ENCODE results near the gene KIAA1671. TPM values are rescaled to one million over a fixed set of nuclear protein-coding genes. Genes with fewer than 3 reads are reported as not detected.

Gene KIAA1671
- total RNA-seq, 2 experiments from 2014 or later, result 6.5 to 6.8 TPM

GRCh38 chr22:24961217-24961844 lies 8.8 kb downstream of the KIAA1671 start:
- H3K27ac Mint-ChIP-seq, result no peak overlapping the region
- intact Hi-C loops (cut with micrococcal nuclease), result no loop called here
- no peak overlapping the region for H3K4me3 Mint-ChIP-seq
- no peaks in the 10 kb centered on the region for H3K36me3 Mint-ChIP-seq (ENCODE audit: low read depth)
- no peaks in the 10 kb centered on the region for H3K9me3 Mint-ChIP-seq
- no peak for DNase-seq
- H3K4me1 Mint-ChIP-seq (ENCODE audit: low read depth), result no peaks in the 10 kb centered on the region
- H3K27me3 Mint-ChIP-seq, result no peaks in the 10 kb centered on the region
- no peak for ATAC-seq
- ChIA-PET POLR2A (no interaction called here), CTCF (interaction anchor here (1.3 to 1.5 kb wide), 2 partner anchors 9 to 87 kb away, joined by 3 to 5 read pairs; partner anchors contain the start of gene KIAA1671)
- TF ChIP-seq, protein P1, sequence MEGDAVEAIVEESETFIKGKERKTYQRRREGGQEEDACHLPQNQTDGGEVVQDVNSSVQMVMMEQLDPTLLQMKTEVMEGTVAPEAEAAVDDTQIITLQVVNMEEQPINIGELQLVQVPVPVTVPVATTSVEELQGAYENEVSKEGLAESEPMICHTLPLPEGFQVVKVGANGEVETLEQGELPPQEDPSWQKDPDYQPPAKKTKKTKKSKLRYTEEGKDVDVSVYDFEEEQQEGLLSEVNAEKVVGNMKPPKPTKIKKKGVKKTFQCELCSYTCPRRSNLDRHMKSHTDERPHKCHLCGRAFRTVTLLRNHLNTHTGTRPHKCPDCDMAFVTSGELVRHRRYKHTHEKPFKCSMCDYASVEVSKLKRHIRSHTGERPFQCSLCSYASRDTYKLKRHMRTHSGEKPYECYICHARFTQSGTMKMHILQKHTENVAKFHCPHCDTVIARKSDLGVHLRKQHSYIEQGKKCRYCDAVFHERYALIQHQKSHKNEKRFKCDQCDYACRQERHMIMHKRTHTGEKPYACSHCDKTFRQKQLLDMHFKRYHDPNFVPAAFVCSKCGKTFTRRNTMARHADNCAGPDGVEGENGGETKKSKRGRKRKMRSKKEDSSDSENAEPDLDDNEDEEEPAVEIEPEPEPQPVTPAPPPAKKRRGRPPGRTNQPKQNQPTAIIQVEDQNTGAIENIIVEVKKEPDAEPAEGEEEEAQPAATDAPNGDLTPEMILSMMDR (IDR thresholded peaks at IDR 0.05), result no peak

DNA sequence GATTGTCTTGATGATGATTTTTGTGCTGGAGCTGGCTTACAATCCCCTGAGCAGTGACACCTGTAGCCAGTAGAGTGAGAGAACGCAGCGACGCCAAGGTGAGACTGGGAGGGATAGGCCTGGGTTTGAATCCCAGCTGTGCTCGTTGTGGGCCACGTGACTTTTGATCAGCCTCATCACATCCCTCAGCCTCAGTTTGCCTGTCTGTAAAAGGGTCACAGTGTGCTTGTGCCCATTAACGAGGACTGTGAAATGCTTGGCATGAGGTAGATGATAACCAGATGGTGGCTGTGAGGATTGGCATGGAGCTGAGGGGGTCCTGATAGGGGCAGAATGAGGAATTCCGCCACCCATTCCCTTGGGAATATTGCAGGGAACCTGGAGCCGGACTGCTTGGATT lies 9.6 kb downstream of the KIAA1671 start:
- Mint-ChIP-seq H3K4me3 (no peak overlapping the region), H3K36me3 (ENCODE audit: low read depth) (no peaks in the 10 kb centered on the region), H3K4me1 (ENCODE audit: low read depth) (no peaks in the 10 kb centered on the region), H3K27ac (no peak overlapping the region), H3K27me3 (no peaks in the 10 kb centered on the region), H3K9me3 (no peaks in the 10 kb centered on the region)
- ATAC-seq (no peak), DNase-seq (no peak)
- ChIA-PET CTCF (interaction anchor here (0.9 to 1.5 kb wide), 3 partner anchors 10 to 89 kb away, joined by 3 to 5 read pairs (median 3); partner anchors contain the start of gene KIAA1671), POLR2A (no interaction called here)
- TF ChIP-seq, protein P1 (IDR thresholded peaks at IDR 0.05), result no peak
- intact Hi-C loops (cut with micrococcal nuclease), result no loop called here

DNA sequence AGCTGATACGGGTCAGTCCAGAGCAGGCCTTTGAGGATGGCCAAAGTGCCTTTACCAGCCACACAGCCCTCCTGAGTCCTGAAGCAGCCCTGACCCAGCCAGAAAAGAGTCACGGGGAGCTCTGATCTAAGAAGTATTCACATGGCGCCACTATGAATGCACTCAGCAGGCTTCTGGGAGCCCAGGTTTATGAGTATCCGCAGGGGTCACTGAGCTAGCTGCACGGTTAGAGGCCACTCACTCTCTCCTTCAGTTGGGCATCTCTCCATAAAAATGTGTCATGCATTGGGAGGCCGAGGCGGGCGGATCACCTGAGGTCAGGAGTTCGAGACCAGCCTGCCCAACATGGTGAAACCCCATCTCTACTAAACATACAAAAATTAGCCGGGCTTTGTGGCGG lies 10.3 kb downstream of the KIAA1671 start:
- Mint-ChIP-seq H3K27ac (no peak overlapping the region), H3K9me3 (no peaks in the 10 kb centered on the region), H3K27me3 (no peaks in the 10 kb centered on the region), H3K4me1 (ENCODE audit: low read depth) (no peaks in the 10 kb centered on the region), H3K36me3 (ENCODE audit: low read depth) (no peaks in the 10 kb centered on the region), H3K4me3 (no peak overlapping the region)
- ATAC-seq (no peak), DNase-seq (no peak)
- TF ChIP-seq, protein P1 (IDR thresholded peaks at IDR 0.05), result no peak
- intact Hi-C loops (cut with micrococcal nuclease), result no loop called here
- ChIA-PET CTCF (interaction anchor here (0.9 to 1.5 kb wide), 3 partner anchors 10 to 86 kb away, joined by 3 to 5 read pairs (median 3); partner anchors contain the start of gene KIAA1671), POLR2A (no interaction called here)

DNA sequence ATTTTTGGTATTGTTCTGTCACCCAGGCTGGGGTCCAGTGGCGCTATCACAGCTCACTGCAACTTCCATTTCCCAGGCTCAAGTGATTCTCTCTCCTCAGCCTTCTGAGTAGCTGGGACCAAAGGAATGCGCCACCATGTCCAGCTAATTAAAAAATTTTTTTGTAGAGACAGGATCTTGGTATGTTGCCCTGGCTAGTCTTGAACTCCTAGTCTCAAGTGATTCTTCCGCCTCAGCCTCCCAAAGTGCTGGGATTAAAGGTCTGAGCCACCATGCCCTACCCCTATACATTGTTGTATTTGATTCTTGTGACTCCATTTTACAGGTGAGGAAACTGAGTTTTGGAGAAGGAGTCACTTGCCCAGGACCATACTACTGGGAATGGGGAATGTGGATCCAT lies 11.9 kb downstream of the KIAA1671 start:
- DNase-seq, result no peak
- ATAC-seq, result no peak
- H3K4me3 Mint-ChIP-seq, result no peak overlapping the region

More for the DNA sequence above, 11.9 kb downstream of the KIAA1671 start:
- H3K27ac Mint-ChIP-seq, result no peak overlapping the region
- H3K4me1 Mint-ChIP-seq (ENCODE audit: low read depth), result no peaks in the 10 kb centered on the region
- CTCF ChIA-PET, result no interaction called here
- POLR2A ChIA-PET, result no interaction called here
- TF ChIP-seq, protein P1 (IDR thresholded peaks at IDR 0.05), result no peak
- H3K36me3 Mint-ChIP-seq (ENCODE audit: low read depth), result no peaks in the 10 kb centered on the region
- intact Hi-C loops (cut with micrococcal nuclease), result no loop called here
- H3K9me3 Mint-ChIP-seq, result no peaks in the 10 kb centered on the region
- H3K27me3 Mint-ChIP-seq, result no peaks in the 10 kb centered on the region
